ENCODE measurements around the gene FMNL3.
A peak's percentile ranks its signal among the peaks of the same experiment; 100 is the strongest.
"Not testable (repeated sequence)": the region's sequence is repeated elsewhere in the genome, so short reads cannot be mapped to it uniquely, and the experiment has no call there.

The FMNL3 gene, protein sequence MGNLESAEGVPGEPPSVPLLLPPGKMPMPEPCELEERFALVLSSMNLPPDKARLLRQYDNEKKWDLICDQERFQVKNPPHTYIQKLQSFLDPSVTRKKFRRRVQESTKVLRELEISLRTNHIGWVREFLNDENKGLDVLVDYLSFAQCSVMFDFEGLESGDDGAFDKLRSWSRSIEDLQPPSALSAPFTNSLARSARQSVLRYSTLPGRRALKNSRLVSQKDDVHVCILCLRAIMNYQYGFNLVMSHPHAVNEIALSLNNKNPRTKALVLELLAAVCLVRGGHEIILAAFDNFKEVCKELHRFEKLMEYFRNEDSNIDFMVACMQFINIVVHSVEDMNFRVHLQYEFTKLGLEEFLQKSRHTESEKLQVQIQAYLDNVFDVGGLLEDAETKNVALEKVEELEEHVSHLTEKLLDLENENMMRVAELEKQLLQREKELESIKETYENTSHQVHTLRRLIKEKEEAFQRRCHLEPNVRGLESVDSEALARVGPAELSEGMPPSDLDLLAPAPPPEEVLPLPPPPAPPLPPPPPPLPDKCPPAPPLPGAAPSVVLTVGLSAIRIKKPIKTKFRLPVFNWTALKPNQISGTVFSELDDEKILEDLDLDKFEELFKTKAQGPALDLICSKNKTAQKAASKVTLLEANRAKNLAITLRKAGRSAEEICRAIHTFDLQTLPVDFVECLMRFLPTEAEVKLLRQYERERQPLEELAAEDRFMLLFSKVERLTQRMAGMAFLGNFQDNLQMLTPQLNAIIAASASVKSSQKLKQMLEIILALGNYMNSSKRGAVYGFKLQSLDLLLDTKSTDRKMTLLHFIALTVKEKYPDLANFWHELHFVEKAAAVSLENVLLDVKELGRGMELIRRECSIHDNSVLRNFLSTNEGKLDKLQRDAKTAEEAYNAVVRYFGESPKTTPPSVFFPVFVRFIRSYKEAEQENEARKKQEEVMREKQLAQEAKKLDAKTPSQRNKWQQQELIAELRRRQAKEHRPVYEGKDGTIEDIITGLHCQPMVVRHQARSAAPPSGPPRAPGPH

DNA sequence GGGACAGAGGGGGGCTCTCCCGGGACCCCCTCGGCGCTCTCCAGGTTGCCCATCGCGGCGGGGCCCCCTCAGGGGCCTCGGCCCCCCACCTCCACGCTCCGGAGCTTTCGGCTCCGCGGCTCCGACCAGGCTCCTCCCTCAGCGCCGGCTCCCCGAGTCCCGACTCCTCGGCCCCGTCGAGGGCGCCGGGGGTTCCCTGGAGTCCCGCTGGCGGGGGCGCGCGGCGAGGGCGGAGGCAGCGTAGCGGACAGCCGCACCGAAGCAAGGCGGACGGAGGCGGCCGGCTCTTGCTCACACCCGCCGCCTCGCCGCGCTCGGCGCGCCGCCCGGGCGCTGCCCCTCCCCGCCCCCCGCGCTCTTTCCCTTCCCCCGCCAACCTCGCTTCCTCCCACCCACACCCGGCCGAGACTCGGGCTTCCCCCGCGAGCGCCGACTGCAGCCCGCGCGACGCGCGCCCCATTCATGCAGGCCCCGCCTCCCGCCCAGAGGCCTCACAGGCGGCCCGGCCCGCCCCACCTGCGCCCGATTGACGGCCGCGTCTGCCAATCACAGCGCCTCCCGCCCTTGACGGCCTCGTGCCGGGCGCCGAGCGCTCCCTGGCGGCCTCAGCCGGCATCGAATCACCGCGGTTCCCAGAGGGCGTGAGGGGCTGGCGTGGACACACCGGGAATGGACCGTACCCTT is at the start of gene FMNL3:
FMNL3 (minus strand) TSS at position 278 of the 684 bp plus-strand sequence; CDS start at position 53, 225 bp downstream.
- DNase-seq, result peak; percentile 90

DNA sequence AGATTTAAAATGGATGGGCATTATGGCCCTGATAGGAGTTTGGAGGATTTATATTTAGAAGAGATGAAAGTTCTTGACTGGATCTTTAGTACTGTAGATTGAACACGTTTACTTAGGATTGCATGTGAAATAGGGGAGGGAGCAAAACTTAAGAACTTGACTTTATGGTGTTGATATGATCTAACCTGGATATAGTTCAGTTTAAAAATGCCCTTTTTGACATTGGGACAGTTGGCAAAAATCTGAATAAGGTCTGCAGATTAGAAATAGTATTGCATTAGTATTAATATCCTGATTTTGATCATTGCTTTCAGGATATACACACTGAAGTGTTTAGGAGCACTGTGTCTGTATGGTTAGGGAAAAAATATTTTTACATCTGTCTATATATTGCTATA is 43.8 kb upstream of the FMNL3 start:
- DNase-seq, result no peak

DNA sequence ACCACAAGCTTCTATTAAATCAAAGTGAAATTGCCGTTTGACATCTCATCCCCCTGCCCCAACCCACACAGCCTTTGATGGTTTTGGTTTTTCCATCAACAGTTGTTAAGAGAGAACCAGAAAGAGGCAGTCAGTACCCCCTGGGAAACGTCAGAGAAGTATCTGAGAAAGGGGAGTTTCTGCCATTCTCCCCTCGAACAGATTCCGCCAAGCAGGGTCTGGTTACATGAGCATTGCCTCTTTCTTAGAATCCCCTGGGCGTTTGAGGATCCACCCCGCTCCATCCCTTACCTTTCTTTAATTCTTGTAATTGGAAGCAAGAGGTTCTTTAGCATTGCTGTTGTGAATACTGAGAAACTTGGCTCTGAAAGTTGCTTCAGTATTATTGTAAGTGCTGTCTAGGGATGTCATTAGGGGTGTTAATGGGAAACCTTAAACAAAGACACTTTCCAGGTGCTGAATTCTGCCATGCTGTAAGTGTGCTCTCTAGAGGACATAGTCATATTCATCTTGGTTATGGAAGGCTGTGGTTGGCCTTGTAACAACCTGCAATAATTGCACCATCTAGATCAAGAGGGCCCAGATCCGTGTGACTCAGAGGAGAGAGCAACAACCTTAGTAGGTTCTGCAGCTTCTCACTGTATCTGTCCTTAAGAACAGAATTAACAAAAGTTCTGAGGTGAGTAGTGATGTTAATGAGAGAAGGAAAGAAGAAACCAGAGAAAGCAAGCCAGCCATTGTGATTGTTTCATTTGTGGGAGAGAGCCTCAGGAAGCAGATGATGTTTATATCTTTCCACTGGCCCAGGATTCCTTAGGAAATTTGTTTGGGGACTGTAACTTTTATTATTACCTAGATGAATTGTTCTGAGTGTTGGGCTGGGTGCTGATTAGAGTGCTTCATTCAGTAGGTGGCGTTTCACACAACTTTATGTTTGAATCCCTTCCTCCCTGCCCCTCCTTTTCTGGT is 43.1 kb upstream of the FMNL3 start:
- no peak for DNase-seq

DNA sequence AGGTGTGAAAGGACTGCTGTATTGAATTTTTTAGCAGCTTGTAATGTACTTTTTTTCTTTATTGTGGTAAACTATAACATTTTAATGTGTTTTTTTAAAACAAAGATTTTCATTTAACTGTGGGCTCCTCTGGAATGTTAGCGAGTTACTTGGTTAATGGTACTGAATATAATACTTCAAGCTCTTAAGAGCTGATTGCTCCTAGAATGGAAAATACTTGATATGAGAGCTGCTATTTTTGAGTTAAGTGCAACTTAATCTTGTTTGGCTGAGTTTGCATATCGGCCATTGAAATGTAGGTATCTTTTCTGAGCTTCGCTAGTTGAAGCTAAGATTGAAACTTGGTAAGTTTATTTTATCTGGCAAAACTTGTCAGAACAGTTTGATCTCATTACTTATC is 41.6 kb upstream of the FMNL3 start:
- DNase-seq, result no peak

DNA sequence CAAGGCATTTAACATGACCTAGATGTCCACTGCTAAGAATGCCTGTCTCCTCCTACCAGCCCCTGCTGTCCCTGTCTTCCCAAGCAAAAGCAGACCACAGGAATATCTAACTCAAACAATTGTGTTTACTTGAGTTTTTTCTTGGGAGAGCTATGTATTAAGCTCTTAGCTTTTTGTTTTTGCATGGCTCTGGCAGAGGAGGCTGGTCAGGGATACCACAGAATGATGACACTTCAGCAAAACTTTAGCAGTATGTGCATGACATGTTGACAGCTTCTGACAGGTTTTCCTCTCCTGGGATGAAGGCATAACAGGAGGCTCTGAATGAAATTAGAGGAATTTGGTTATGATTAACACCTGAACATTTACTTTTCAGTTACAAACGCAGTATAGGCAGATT is 41.1 kb upstream of the FMNL3 start:
- no peak for DNase-seq

DNA sequence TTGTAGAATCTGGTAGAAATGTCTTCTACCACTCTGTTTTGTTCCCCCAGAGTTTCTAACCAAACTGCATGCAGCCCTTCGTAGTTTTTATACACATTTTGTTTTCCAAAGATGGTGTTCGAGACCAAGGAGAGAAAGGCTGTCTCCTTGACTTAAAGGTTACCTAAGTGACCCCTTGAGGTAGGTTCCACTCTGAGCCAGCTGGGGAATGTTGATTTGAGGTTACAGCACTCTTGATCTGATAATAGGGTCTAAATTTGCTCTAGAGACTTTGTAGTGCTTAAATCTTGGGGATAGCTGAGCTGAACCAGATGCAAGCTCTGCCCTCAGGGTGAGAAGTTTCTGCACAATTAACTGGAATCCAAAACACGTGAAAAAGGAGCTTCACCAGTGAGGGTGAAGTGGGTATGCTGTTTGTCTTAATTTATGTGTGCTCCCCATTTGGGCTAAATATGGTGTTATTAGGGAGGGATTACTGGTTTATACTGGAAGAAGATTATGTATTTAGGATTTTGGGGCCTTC is 37.2 kb upstream of the FMNL3 start:
- no peak for DNase-seq

DNA sequence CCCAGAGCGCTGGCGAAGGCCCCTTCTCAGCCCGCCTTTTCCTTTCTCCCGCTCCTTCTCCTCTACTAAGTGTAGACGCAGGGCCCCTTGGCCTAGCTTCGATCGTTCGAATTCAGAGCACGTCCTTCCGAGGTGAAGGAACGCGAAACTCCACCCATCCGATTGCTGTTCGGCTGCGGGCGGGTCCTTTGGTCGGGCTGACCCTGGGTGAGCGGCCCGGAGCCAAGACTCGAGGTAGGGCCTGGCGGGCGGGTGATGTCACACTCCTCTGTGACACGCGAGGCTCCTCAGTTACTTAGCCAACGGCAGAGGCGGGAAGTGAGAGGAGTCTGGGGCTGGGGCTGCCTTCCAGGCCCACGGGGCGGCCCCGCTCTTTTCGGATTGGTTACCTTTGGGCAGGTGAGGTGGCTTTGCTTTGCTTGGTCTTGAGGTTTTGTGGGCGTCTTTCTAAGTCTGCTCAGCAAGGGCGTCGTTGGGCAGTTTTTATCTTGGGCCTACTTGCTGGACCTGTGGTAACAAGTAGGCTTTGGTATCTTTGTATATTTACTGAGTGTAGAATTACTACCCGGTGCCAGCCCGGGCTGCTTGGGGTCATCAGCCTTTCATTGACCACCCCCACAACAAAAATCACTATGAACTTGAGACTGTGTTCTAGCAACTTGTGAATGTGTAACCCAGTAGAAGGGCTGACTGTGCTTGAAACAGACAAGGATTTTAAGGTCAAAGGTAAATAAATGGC is 34.8 kb upstream of the FMNL3 start:
- peak; percentile 37 for DNase-seq

DNA sequence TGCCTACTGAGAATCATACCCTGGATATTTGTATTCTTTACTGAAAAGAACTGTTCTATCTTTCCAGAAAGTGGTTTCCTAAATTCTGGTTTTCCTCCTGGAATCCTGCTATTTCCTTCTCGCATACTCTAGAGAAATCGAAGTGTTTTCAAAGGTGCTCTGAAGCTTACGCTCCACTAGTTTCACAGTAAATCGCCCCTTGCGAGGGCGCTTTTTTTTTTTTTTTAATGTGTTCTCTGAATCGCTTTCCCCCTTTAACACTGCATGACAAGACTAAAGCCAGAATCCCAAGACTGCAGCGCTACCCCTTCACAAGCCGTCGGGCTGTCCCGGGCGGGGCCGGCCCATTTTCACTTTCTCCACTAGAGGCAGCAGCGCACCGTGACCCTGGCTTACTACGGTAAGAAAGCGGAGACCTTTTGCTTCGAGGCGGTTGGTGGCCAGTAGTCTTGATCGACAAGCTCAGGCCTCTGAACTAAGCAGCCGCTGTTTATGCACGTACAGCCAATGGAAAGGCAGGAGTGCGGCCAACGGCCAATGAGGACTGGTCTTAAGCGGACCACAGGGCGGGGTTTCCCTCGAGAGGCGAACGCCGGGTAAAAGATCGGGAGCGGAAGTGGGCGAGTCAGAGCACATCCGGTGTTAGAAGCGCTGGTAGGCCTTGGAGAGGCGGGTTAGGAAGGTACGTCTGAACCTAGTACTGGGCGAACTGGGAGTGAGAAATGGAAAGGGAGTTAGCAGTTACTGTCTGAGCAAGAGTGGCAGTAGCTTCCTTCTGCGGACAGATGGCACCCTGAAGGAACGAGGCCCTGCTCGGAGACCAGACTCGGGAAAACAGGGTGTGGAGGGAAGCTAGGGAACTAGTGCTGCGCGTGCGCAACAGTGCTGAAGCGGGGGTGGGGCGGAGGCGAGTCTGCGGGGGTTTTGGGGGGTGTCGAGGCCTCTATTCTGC is 34.0 kb upstream of the FMNL3 start, which contains the start of gene TMBIM6:
TMBIM6 (plus strand) TSS at position 628 of the 952 bp plus-strand sequence. CDS start 10,937 bp downstream, outside the sequence.
- peak; percentile 97 for DNase-seq

DNA sequence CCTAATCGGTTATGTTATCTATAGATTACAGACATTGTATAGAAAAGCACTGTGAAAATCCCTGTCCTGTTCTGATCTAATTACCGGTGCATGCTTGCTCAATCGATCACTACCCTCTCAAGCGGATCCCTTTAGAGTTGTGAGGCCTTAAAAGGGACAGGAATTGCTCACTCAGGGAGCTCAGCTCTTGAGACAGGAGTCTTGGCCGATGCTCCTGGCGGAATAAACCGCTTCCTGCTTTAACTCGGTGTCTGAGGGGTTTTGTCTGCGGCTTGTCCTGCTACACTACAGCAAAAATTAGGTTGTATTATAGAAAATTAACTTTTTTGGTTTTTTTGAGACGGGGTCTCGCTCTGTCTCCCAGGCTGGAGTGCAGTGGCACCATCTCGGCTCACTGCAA is 33.1 kb upstream of the FMNL3 start:
- not testable (repeated sequence) for DNase-seq

DNA sequence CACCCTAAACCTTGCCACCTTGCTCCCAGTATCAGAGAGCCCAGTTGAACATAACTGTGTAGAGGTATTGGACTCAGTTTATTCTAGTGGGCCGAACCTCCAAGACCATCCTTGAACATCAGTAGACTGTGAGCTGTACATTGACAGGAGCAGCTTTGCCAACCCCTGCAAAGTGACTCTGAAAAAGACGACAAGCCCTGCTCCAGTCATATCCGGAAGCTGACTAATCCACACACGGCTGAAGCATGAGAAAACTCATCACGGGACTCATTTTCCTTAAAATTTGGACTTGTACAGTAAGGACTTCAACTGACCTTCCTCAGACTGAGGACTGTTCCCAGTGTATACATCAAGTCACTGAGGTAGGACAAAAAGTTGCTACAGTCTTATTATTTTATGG is 31.5 kb upstream of the FMNL3 start:
- not testable (repeated sequence) for DNase-seq

DNA sequence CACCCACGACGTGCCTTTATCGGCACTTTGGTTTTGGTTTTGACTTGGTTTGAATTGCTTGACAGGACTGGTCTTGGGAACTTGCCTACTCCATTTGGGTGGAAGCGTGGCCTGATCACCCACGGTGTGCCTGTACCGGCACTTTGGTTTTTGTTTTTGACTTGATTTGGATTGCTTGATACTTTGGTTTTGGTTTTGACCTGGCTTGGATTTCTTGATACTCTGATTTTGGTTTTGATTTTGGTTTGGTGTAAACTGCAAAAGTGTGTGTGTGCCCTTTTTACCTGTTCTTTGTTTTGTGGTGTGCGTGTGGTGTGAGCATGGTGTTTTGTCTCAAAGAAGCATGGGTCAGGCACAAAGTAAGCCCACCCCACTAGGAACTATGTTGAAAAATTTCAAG is 27.7 kb upstream of the FMNL3 start:
- not testable (repeated sequence) for DNase-seq

DNA sequence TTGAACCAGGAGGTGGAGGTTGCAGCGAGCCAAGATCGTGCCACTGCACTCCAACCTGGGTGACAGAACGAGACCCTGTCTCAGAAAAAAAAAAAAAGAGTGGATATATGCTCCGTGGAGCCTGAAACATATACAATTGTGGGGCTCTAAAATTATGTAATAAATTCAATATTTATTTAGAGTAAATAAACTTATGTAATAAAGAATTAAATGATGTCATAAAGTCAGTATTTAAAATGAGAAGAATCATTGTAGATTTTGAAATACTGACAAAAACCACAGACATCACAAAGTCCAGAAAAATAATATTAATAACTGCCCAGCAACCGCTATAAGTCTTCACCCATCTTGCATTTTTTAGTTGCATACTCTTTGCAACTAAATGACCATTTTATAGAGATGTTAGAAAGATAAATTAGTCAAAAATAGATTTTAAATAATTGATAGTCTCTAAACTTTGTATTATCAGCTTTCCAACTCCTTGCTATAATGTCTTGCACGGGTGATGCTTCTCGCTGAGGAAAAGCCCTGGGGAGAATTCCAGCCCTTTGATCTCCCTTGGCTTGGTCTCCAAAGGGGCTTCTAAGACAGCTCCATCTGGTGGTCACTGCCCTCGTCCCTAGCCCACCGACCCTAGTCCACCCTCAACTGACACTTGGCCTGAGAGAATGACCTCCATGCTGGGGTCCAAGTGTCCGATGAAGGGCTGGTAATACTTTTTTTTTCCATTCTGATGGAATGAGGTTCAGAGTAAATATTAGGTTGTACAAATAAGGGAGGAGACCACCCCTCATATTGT is 26.2 kb upstream of the FMNL3 start:
- DNase-seq, result no peak

DNA sequence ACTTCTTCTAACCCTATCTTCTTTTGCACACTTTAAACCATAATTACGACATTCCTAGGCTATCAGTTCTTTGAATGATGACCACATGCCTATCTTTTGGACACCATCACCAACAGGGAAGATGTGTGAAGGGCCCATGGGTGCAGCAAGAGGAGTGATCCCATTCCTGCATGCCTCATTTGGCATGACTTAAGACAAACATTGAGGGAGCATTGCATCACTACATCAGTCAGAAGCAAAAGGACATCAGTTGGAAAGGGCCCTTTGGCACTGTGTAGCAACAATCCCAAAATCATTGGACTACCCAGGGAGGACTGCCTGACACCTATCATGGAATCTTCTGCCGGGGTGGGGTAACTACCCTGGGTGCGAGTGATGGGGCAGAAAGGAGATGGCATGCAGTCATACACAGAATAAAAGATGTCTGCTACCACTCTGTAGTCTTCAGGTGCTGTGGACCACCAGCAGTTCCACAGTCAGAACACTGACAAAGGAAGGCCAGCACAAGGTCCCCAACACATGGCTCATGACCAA is 23.4 kb upstream of the FMNL3 start:
- DNase-seq, result no peak

DNA sequence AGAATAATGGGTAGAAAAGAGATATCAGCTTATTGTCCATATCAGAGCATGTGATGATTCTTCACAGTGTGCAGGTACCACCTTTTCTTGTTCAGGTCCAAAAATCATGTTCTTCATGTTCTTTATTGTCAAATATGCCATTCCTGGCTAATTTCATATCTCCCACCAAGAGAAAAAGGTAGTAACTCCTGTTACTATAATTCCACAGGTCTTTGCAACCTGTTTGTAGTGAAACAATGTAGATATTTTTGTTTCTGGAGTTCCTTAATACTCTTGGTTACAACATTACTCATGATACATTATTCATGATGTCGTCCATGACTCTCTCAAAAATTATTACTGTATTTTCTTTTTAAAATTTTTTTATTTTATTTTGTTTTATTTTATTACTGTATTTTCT is 22.8 kb upstream of the FMNL3 start:
- no peak for DNase-seq

DNA sequence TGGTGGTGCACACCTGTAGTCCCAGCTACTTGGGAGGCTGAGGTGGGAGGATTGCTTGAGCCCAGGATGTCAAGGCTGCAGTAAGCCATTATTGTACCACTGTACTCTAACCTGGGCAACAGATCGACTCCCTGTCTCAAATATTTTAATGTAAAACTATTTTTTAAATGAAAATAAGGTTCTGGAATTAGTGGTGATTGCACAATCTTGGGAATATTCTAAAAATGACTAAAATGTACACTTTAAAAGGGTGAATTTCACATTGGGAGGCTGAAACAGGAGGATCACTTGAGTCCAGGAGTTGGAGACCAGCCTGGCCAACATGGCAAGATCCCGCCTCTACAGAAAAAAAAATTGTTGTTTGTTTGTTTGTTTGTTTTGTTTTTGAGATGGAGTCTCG is 21.2 kb upstream of the FMNL3 start:
- no peak for DNase-seq

DNA sequence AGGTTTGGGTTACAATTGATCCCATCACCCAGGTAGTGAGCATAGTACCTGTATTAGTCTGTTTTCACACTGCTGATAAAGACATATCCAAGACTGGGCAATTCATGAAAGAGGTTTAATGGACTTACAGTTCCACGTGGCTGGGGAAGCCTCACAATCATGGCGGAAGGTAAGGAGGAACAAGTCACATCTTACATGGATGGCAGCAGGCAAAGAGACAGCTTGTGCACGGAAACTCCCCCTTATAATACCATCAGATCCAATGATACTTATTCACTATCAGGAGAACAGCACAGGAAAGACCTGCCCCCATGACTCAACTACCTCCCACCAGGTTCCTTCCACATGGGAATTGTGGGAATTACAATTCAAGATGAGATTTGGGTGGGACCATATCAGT is 14.2 kb upstream of the FMNL3 start:
- not testable (repeated sequence) for DNase-seq

DNA sequence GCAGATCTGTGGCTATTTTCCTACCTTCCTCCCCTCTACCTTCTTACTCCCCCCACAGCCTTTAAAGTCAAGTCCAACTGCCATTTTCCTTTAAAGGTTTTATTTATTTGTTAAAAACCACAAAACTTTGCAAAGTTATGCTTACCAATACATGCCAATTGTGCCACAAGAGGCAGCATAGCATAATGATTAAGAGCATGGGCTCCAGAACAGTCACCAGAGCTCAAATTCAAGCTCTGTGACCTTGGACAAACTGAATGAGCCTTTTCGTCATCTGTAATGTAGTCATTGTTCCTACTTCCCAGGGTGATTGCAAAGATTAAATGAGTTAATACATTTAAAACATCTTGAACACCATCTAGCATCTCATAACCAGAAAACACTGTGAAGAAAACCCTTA is 13.0 kb upstream of the FMNL3 start:
- no peak for DNase-seq

DNA sequence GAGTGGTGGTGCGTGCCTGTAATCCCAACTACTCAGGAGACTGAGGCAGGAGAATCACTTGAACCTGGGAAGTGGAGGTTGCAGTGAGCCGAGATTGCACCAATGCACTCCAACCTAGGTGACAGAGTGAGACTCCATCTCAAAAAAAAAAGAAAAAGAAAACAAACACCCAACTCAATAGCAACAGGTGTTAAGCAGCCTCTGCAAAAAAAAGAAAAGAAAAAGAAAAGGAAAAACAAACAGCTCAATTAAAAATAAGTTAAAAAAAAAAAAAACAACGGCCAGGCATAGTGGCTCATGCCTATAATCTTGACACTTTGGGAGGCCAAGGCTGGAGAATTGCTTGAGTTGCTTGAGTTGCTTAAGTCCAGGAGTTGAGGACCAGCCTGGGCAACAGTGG is 10.6 kb upstream of the FMNL3 start:
- not testable (repeated sequence) for DNase-seq

Data from NCI-H1048 (cell line).